ENCODE measurements around the gene CCDC90B. TPM values are rescaled to one million over a fixed set of nuclear protein-coding genes. Genes with fewer than 3 reads are reported as not detected.
"Not testable (repeated sequence)": the region's sequence is repeated elsewhere in the genome, so short reads cannot be mapped to it uniquely, and the experiment has no call there.

CCDC90B gene
- total and polyA plus RNA-seq, 11 donors = 17.9 to 31.7 (median 26.7) TPM

- Histone ChIP-seq H3K4me1 (no peaks in the 10 kb centered on the region), H3K36me3 (no peaks in the 10 kb centered on the region), H3K27me3 (no peaks in the 10 kb centered on the region), H3K9me3 (no peaks in the 10 kb centered on the region), H3K27ac (no peak overlapping the region), H3K4me3 (no peak overlapping the region)
- DNase-seq (no peak), ATAC-seq (no peak)
- intact Hi-C loops (cut with DNase I) = no loop called here
- TF ChIP-seq POLR2A (IDR thresholded peaks at IDR 0.05) (no peak), CTCF (IDR thresholded peaks at IDR 0.05) (no peak)
- 98 to 100% (median 100%) methylated on average over 1 of the region's 1 CpG; no CpG with 5 or more reads in 1 of the 4 donors for WGBS, 4 donors
Measured at GRCh38 chr11:83326326-83326725, 40.2 kb upstream of the CCDC90B start.

GRCh38 chr11:83319346-83319745 lies 33.2 kb upstream of the CCDC90B start:
- H3K27ac ChIP-seq = no peak overlapping the region
- no peak overlapping the region for H3K4me3 ChIP-seq
- intact Hi-C loops (cut with DNase I) = no loop called here
- no peak for ATAC-seq
- H3K9me3 ChIP-seq = no peaks in the 10 kb centered on the region
- H3K4me1 ChIP-seq = no peaks in the 10 kb centered on the region
- TF ChIP-seq CTCF (IDR thresholded peaks at IDR 0.05) = no peak
- TF ChIP-seq POLR2A (IDR thresholded peaks at IDR 0.05) = no peak
- no peaks in the 10 kb centered on the region for H3K27me3 ChIP-seq
- no peak for DNase-seq
- 41 to 75% (median 58%) methylated on average over 4 of the region's 4 CpGs for WGBS, 4 donors
- no peaks in the 10 kb centered on the region for H3K36me3 ChIP-seq

GRCh38 chr11:83318931-83319330 lies 32.8 kb upstream of the CCDC90B start:
- intact Hi-C loops (cut with DNase I) = no loop called here
- H3K4me1 ChIP-seq = no peaks in the 10 kb centered on the region
- H3K4me3 ChIP-seq = no peak overlapping the region
- no peaks in the 10 kb centered on the region for H3K27me3 ChIP-seq
- WGBS, 4 donors = 86 to 92% (median 90%) methylated on average over 1 of the region's 1 CpG
- DNase-seq = no peak
- H3K27ac ChIP-seq = no peak overlapping the region
- H3K9me3 ChIP-seq = no peaks in the 10 kb centered on the region
- TF ChIP-seq POLR2A (IDR thresholded peaks at IDR 0.05) (no peak), CTCF (IDR thresholded peaks at IDR 0.05) (no peak)
- ATAC-seq = no peak
- no peaks in the 10 kb centered on the region for H3K36me3 ChIP-seq

DNA sequence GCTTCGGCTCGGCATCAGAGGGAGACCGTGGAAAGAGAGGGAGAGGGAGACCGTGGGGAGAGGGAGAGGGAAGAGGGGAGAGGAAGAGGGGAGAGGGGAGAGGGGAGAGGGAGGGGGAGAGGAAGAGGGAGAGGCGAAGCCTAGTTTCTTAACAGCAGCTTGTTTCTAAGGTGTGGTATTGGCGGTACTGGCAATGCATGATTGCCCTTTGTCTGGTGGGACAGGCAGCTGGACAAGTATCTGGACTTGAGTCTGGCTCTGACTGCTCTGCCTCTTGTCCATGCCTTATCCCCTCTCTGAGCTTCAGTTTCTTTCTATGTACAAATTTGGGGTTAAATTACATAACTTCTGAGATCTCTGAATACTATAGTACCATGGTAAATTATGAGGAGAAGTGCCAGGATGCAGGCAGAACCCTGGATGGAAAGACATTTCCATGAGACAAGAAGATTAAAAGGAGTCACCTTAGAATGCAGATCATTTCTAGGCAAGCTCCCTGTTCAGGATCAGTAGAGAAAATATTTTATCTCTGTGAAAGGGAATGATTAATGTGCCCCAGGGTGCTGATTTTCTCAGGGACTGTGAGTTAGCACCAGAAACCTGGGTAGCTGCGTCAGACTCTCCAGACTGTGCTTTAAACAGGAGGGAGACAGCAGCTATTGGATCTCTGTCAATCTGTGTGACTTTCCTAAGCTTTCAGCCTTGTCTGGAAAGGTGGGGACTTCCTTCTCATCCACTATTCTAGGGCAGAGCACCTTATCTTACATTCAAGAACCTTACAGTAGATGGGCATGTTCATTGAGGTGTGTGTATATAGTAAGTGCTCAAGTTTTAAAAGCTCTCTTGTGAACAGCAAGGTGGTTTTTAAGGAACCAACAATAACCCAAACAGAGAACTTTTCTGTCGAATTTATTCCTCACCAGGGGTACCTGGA lies 31.9 kb upstream of the CCDC90B start:
- no peak for DNase-seq
- no peak for TF ChIP-seq POLR2A (IDR thresholded peaks at IDR 0.05)
- TF ChIP-seq CTCF (IDR thresholded peaks at IDR 0.05) = no peak
- 82 to 85% (median 82%) methylated on average over 8 of the region's 8 CpGs for WGBS, 4 donors

GRCh38 chr11:83316897-83317268 lies 30.7 kb upstream of the CCDC90B start:
- intact Hi-C loops (cut with DNase I); DNase-seq; H3K27ac ChIP-seq; H3K36me3 ChIP-seq; H3K4me1 ChIP-seq; H3K9me3 ChIP-seq; H3K4me3 ChIP-seq; ATAC-seq; H3K27me3 ChIP-seq: not testable (repeated sequence)
- WGBS, 4 donors = 95 to 96% (median 96%) methylated on average over 22 to 31 of the region's 31 CpGs

More for the DNA sequence above, 31.9 kb upstream of the CCDC90B start:
- Histone ChIP-seq H3K4me1 (no peaks in the 10 kb centered on the region), H3K27ac (no peak overlapping the region), H3K4me3 (no peak overlapping the region), H3K36me3 (no peaks in the 10 kb centered on the region), H3K27me3 (no peaks in the 10 kb centered on the region), H3K9me3 (no peaks in the 10 kb centered on the region)
- no peak for ATAC-seq
- intact Hi-C loops (cut with DNase I) = no loop called here

GRCh38 chr11:83316143-83316896 lies 30.2 kb upstream of the CCDC90B start:
- H3K36me3 ChIP-seq; H3K4me1 ChIP-seq; DNase-seq; intact Hi-C loops (cut with DNase I); H3K9me3 ChIP-seq; H3K27ac ChIP-seq; H3K27me3 ChIP-seq; ATAC-seq; H3K4me3 ChIP-seq: not testable (repeated sequence)
- 88 to 94% (median 93%) methylated on average over 21 to 59 of the region's 59 CpGs for WGBS, 4 donors
